DND-41 (cell line): Measurements from ENCODE around the gene RING1.

Source experiments
- EZH2 ChIP-seq: IDR thresholded peaks from 3 replicates; pipeline ENCODE4 v1.6.1; 2012; ENCODE audit warnings: borderline replicate concordance, low read depth, mild to moderate bottlenecking, moderate library complexity, low read length, inconsistent platforms; ENCODE audit not compliant: severe bottlenecking
- TF ChIP-seq, protein P1 (sequence below): IDR thresholded peaks from 2 replicates; pipeline ENCODE4 v1.5.1; 2012; ENCODE audit warnings: borderline replicate concordance, low read length, moderate library complexity, mild to moderate bottlenecking; ENCODE audit not compliant: poor library complexity, severe bottlenecking; ENCODE audit errors: extremely low read depth

GRCh38 chr6:33199687-33200218, 8.5 kb upstream of the RING1 start:
- TF ChIP-seq, protein P1, sequence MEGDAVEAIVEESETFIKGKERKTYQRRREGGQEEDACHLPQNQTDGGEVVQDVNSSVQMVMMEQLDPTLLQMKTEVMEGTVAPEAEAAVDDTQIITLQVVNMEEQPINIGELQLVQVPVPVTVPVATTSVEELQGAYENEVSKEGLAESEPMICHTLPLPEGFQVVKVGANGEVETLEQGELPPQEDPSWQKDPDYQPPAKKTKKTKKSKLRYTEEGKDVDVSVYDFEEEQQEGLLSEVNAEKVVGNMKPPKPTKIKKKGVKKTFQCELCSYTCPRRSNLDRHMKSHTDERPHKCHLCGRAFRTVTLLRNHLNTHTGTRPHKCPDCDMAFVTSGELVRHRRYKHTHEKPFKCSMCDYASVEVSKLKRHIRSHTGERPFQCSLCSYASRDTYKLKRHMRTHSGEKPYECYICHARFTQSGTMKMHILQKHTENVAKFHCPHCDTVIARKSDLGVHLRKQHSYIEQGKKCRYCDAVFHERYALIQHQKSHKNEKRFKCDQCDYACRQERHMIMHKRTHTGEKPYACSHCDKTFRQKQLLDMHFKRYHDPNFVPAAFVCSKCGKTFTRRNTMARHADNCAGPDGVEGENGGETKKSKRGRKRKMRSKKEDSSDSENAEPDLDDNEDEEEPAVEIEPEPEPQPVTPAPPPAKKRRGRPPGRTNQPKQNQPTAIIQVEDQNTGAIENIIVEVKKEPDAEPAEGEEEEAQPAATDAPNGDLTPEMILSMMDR = no peak
- TF ChIP-seq EZH2 = no peak
